K562 (cell line): Measurements from ENCODE around the gene MAD2L1BP. TPM values are rescaled to one million over a fixed set of nuclear protein-coding genes. Genes with fewer than 3 reads are reported as not detected.

Source experiments
- ARID2 ChIP-seq: fragments of 450-650 bp; IDR thresholded peaks from 2 replicates; pipeline ENCODE4 v1.6.1; 2017; ENCODE audit warnings: antibody characterized with exemption, mild to moderate bottlenecking
- ATF1 ChIP-seq, 2 experiments: fragments of 450-650 bp in 1 of 2; IDR thresholded peaks; 2 replicates each; pipeline ENCODE4 v1.6.1; 2016; ENCODE audit warnings: missing compliant biosample characterization in 1 of 2, missing genetic modification characterization in 1 of 2
- BRD9 ChIP-seq: fragments of 450-650 bp; IDR thresholded peaks from 2 replicates; pipeline ENCODE4 v1.6.1; 2018; ENCODE audit warnings: low read depth; ENCODE audit not compliant: partially characterized antibody
- CTCF ChIP-seq, 3 experiments: IDR thresholded peaks in 2 of 3; conservative IDR thresholded peaks in 1 of 3; 2 replicates each; pipeline ENCODE4 v1.5.1; 2011 to 2012; ENCODE audit warnings: low read length in 3 of 3, mild to moderate bottlenecking in 3 of 3, control low read depth in 2 of 3, improper control_type of control experiment in 1 of 3, inconsistent platforms in 1 of 3, low read depth in 1 of 3, mixed read lengths in 1 of 3, moderate library complexity in 1 of 3; ENCODE audit not compliant: insufficient read depth in 2 of 3
- FOXJ3 ChIP-seq: sonication (generic); formaldehyde crosslinking; IDR thresholded peaks from 2 replicates; pipeline ENCODE4 v1.4.0; 2020; ENCODE audit warnings: mild to moderate bottlenecking, missing genetic modification reagents
- FOXK2 ChIP-seq, 2 experiments: fragments of 450-650 bp; IDR thresholded peaks in 1 of 2; conservative IDR thresholded peaks in 1 of 2; 2 replicates each; pipeline ENCODE4 v1.6.1; 2016; ENCODE audit warnings: low read depth in 2 of 2, mild to moderate bottlenecking in 1 of 2
- ZMIZ1 ChIP-seq, 2 experiments: fragments of 150-350 bp in 1 of 2; IDR thresholded peaks; 2 replicates each; pipeline ENCODE4 v1.6.1; 2012 to 2016; ENCODE audit warnings: low read depth in 2 of 2, low read length in 2 of 2, mild to moderate bottlenecking in 1 of 2, moderate library complexity in 1 of 2
- ZNF764 ChIP-seq: fragments of 250-450 bp; sonication (Bioruptor Pico); IDR thresholded peaks from 2 replicates; pipeline ENCODE4 v1.4.0; 2020; ENCODE audit warnings: low read depth, mild to moderate bottlenecking, moderate library complexity
- polyA plus RNA-seq, 8 experiments: library from polyadenylated mRNA; depleted of rRNA in 4 of 8; stranded (reverse) in 5 of 8; unstranded in 3 of 8; fragments of >200 nt; fragmentation: Nextera tagmentation in 2 of 8; fragmentation: Illumina TruSeq in 1 of 8; extraction: Ambion mirVana in 2 of 8; extraction: Trizol in 1 of 8; gene quantifications; 2 replicates each; pipeline versions ENCODE4 v1.2.1 to v1.2.3, GENCODE V29; 2011 to 2014; ENCODE audit warnings: inconsistent platforms in 1 of 8, missing spikeins in 1 of 8
- total RNA-seq, 7 experiments: library from RNA; depleted of rRNA in 6 of 7; stranded (reverse); fragments of >200 nt in 6 of 7; fragmentation: Illumina TruSeq in 2 of 7; extraction: Trizol in 2 of 7; gene quantifications; 2 replicates each; pipeline versions ENCODE4 v1.2.1 to v1.2.3, GENCODE V29; 2011 to 2021; ENCODE audit warnings: low replicate concordance in 1 of 7
- TF ChIP-seq, protein P1 (sequence below): fragments of 450-650 bp; formaldehyde crosslinking; IDR thresholded peaks from 2 replicates; pipeline ENCODE4 v1.4.0; 2020; ENCODE audit warnings: mild to moderate bottlenecking, moderate library complexity

The MAD2L1BP gene
- total and polyA plus RNA-seq, 9 of the 15 experiments (the other 6 are each of a cell fraction or from before 2014, with no cell fraction given): 69.7 to 321 (median 111) TPM

DNA sequence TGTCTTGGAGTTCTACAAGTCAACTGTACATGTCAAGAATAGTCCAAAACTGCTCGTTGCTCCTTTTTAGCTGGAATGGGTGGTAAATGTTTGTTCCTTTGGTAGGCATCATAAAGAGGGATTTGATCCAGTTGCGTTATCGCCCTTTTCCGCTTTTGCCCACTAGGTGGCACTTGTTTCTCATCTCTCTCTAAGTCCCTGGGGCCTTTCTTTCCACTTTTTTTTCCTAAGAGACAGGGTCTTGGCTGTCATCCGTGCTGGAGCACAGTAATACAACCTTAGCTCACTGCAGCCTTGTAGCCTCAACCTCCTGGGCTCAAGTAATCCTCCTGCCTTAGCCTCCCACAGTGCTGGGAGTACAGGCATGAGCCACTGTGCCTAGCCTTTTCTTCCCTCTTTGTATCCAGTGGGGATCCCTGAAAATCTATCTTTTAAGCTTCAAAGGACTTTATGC, 27.3 kb upstream of the MAD2L1BP start (continued):
- TF ChIP-seq, protein P1, sequence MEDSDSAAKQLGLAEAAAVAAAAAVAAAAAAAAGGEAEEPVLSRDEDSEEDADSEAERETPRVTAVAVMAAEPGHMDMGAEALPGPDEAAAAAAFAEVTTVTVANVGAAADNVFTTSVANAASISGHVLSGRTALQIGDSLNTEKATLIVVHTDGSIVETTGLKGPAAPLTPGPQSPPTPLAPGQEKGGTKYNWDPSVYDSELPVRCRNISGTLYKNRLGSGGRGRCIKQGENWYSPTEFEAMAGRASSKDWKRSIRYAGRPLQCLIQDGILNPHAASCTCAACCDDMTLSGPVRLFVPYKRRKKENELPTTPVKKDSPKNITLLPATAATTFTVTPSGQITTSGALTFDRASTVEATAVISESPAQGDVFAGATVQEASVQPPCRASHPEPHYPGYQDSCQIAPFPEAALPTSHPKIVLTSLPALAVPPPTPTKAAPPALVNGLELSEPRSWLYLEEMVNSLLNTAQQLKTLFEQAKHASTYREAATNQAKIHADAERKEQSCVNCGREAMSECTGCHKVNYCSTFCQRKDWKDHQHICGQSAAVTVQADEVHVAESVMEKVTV (CRISPR knock-in tag): 0 out of 2 replicates have a peak, but pooled peaks have one; percentile 30
- TF ChIP-seq FOXJ3 (CRISPR knock-in tag) (no peak), BRD9 (peak; percentile 81), FOXK2 (conservative IDR thresholded peaks at IDR 0.05 in 1 of 2, IDR thresholded peaks at IDR 0.05 in 1 of 2; ENCODE audit: low read depth in 2 of 2) (0 out of 4 replicates have a peak, but pooled peaks of 1 of the 2 experiments have one; percentile 23), ZMIZ1 (IDR thresholded peaks at IDR 0.05; ENCODE audit: low read depth in 2 of 2, low read length in 2 of 2) (0 out of 4 replicates have a peak, but pooled peaks of 1 of the 2 experiments have one; percentile 20), CTCF (IDR thresholded peaks at IDR 0.05 in 2 of 3, conservative IDR thresholded peaks at IDR 0.05 in 1 of 3; ENCODE audit: insufficient read depth in 2 of 3, low read depth in 1 of 3, low read length in 3 of 3) (peak; percentile 73 to 90 (median 87)), ZNF764 (CRISPR knock-in tag) (no peak), ARID2 (0 out of 2 replicates have a peak, but pooled peaks have one; percentile 39), ATF1 (CRISPR knock-in tag; IDR thresholded peaks at IDR 0.05) (no peak), ATF1 (tag; IDR thresholded peaks at IDR 0.05) (no peak)
